Activated naive CD4-positive, alpha-beta T cell treated with anti-CD3 and anti-CD28 coated beads, Interleukin-2, amount 50 U/mL, for 24 hours (primary cell): Measurements from ENCODE around the gene DBNDD1.
A peak's percentile ranks its signal among the peaks of the same experiment; 100 is the strongest.

Source experiments
- H3K27ac Mint-ChIP-seq: one replicate; pipeline ENCODE4 v1.8.0; 2021; ENCODE audit warnings: mild to moderate bottlenecking, mixed read lengths
- H3K27me3 Mint-ChIP-seq: one replicate; pipeline ENCODE4 v1.8.0; 2021; ENCODE audit warnings: mixed read lengths
- H3K36me3 Mint-ChIP-seq: one replicate; pipeline ENCODE4 v1.8.0; 2021; ENCODE audit warnings: mixed read lengths
- H3K4me1 Mint-ChIP-seq: one replicate; pipeline ENCODE4 v1.8.0; 2021; ENCODE audit warnings: mixed read lengths
- H3K4me3 Mint-ChIP-seq: one replicate; pipeline ENCODE4 v1.8.0; 2021; ENCODE audit warnings: mild to moderate bottlenecking, mixed read lengths
- H3K9me3 Mint-ChIP-seq: one replicate; pipeline ENCODE4 v1.8.0; 2021; ENCODE audit warnings: mixed read lengths

The DBNDD1 gene

GRCh38 chr16:90043526-90043925 is 24.3 kb upstream of the DBNDD1 start:
- Mint-ChIP-seq H3K27me3 (peaks cover 4% of the 10 kb centered on the region), H3K4me1 (peaks cover 8% of the 10 kb centered on the region), H3K9me3 (no peaks in the 10 kb centered on the region), H3K36me3 (no peaks in the 10 kb centered on the region), H3K4me3 (no peak overlapping the region), H3K27ac (no peak overlapping the region)

GRCh38 chr16:90042946-90043514 is 23.8 kb upstream of the DBNDD1 start:
- Mint-ChIP-seq H3K4me3 (no peak overlapping the region), H3K36me3 (no peaks in the 10 kb centered on the region), H3K9me3 (no peaks in the 10 kb centered on the region), H3K27ac (no peak overlapping the region), H3K27me3 (peaks cover 4% of the 10 kb centered on the region), H3K4me1 (peaks cover 5% of the 10 kb centered on the region)

- no peak overlapping the region for H3K27ac Mint-ChIP-seq
- no peaks in the 10 kb centered on the region for H3K9me3 Mint-ChIP-seq
- peaks cover 5% of the 10 kb centered on the region for H3K4me1 Mint-ChIP-seq
- no peaks in the 10 kb centered on the region for H3K36me3 Mint-ChIP-seq
- H3K4me3 Mint-ChIP-seq: no peak overlapping the region
- peaks cover 4% of the 10 kb centered on the region for H3K27me3 Mint-ChIP-seq
Measured at GRCh38 chr16:90041896-90042473, 22.7 kb upstream of the DBNDD1 start.

- Mint-ChIP-seq H3K4me3 (no peak overlapping the region), H3K9me3 (no peaks in the 10 kb centered on the region), H3K36me3 (no peaks in the 10 kb centered on the region), H3K4me1 (no peaks in the 10 kb centered on the region), H3K27ac (no peak overlapping the region), H3K27me3 (no peaks in the 10 kb centered on the region)
Measured at GRCh38 chr16:90040152-90041023, 21.1 kb upstream of the DBNDD1 start.

- no peaks in the 10 kb centered on the region for H3K9me3 Mint-ChIP-seq
- H3K4me3 Mint-ChIP-seq: no peak overlapping the region
- H3K36me3 Mint-ChIP-seq: peaks cover 4% of the 10 kb centered on the region
- no peaks in the 10 kb centered on the region for H3K27me3 Mint-ChIP-seq
- no peaks in the 10 kb centered on the region for H3K4me1 Mint-ChIP-seq
- no peak overlapping the region for H3K27ac Mint-ChIP-seq
Measured at GRCh38 chr16:90037276-90037675, 18.0 kb upstream of the DBNDD1 start.

- H3K4me3 Mint-ChIP-seq: no peak overlapping the region
- H3K27ac Mint-ChIP-seq: no peak overlapping the region
- H3K9me3 Mint-ChIP-seq: no peaks in the 10 kb centered on the region
- peaks cover 7% of the 10 kb centered on the region for H3K36me3 Mint-ChIP-seq
- H3K4me1 Mint-ChIP-seq: no peaks in the 10 kb centered on the region
- no peaks in the 10 kb centered on the region for H3K27me3 Mint-ChIP-seq
Measured at GRCh38 chr16:90035902-90036301, 16.6 kb upstream of the DBNDD1 start.

- Mint-ChIP-seq H3K27ac (no peak overlapping the region), H3K9me3 (no peaks in the 10 kb centered on the region), H3K27me3 (no peaks in the 10 kb centered on the region), H3K4me3 (no peak overlapping the region), H3K4me1 (no peaks in the 10 kb centered on the region), H3K36me3 (peaks cover 7% of the 10 kb centered on the region)
Measured at GRCh38 chr16:90034504-90034903, 15.2 kb upstream of the DBNDD1 start.

- Mint-ChIP-seq H3K36me3 (peaks cover 9% of the 10 kb centered on the region), H3K9me3 (no peaks in the 10 kb centered on the region), H3K4me3 (no peak overlapping the region), H3K27ac (no peak overlapping the region), H3K27me3 (no peaks in the 10 kb centered on the region), H3K4me1 (no peaks in the 10 kb centered on the region)
Measured at GRCh38 chr16:90033387-90033786, 14.1 kb upstream of the DBNDD1 start.

GRCh38 chr16:90032674-90033331 is 13.5 kb upstream of the DBNDD1 start:
- Mint-ChIP-seq H3K36me3 (peaks cover 9% of the 10 kb centered on the region), H3K27ac (no peak overlapping the region), H3K27me3 (no peaks in the 10 kb centered on the region), H3K4me1 (no peaks in the 10 kb centered on the region), H3K4me3 (no peak overlapping the region), H3K9me3 (no peaks in the 10 kb centered on the region)

- Mint-ChIP-seq H3K27ac (peak overlapping the region; percentile 65), H3K4me1 (no peaks in the 10 kb centered on the region), H3K36me3 (peaks cover 9% of the 10 kb centered on the region), H3K4me3 (no peak overlapping the region), H3K27me3 (no peaks in the 10 kb centered on the region), H3K9me3 (no peaks in the 10 kb centered on the region)
Measured at GRCh38 chr16:90031931-90032673, 12.8 kb upstream of the DBNDD1 start.

- Mint-ChIP-seq H3K36me3 (peaks cover 9% of the 10 kb centered on the region), H3K27me3 (no peaks in the 10 kb centered on the region), H3K4me1 (peaks cover 1% of the 10 kb centered on the region), H3K27ac (peak overlapping the region; percentile 19), H3K9me3 (no peaks in the 10 kb centered on the region), H3K4me3 (no peak overlapping the region)
Measured at GRCh38 chr16:90031186-90031930, 12.1 kb upstream of the DBNDD1 start.

GRCh38 chr16:90028985-90029384 is 9.7 kb upstream of the DBNDD1 start:
- H3K4me1 Mint-ChIP-seq: peaks cover 11% of the 10 kb centered on the region
- no peaks in the 10 kb centered on the region for H3K9me3 Mint-ChIP-seq
- no peaks in the 10 kb centered on the region for H3K27me3 Mint-ChIP-seq
- H3K36me3 Mint-ChIP-seq: peaks cover 9% of the 10 kb centered on the region
- H3K27ac Mint-ChIP-seq: no peak overlapping the region
- no peak overlapping the region for H3K4me3 Mint-ChIP-seq

GRCh38 chr16:90027611-90028010 is 8.4 kb upstream of the DBNDD1 start:
- peaks cover 11% of the 10 kb centered on the region for H3K4me1 Mint-ChIP-seq
- no peaks in the 10 kb centered on the region for H3K9me3 Mint-ChIP-seq
- H3K4me3 Mint-ChIP-seq: no peak overlapping the region
- peaks cover 8% of the 10 kb centered on the region for H3K36me3 Mint-ChIP-seq
- H3K27me3 Mint-ChIP-seq: no peaks in the 10 kb centered on the region
- H3K27ac Mint-ChIP-seq: no peak overlapping the region

- H3K27ac Mint-ChIP-seq: no peak overlapping the region
- peaks cover 21% of the 10 kb centered on the region for H3K4me1 Mint-ChIP-seq
- H3K27me3 Mint-ChIP-seq: no peaks in the 10 kb centered on the region
- peaks cover 2% of the 10 kb centered on the region for H3K36me3 Mint-ChIP-seq
- H3K4me3 Mint-ChIP-seq: no peak overlapping the region
- H3K9me3 Mint-ChIP-seq: peaks cover 6% of the 10 kb centered on the region
Measured at GRCh38 chr16:90026135-90026534, 6.9 kb upstream of the DBNDD1 start.

- Mint-ChIP-seq H3K4me3 (peak overlapping the region; percentile 83), H3K27me3 (peaks cover 2% of the 10 kb centered on the region), H3K9me3 (peaks cover 6% of the 10 kb centered on the region), H3K4me1 (peaks cover 27% of the 10 kb centered on the region), H3K36me3 (no peaks in the 10 kb centered on the region), H3K27ac (no peak overlapping the region)
Measured at GRCh38 chr16:90023078-90023447, 3.8 kb upstream of the DBNDD1 start.
